WTC11 (cell line): ENCODE measurements around the gene CASKIN2. TPM values are rescaled to one million over a fixed set of nuclear protein-coding genes. Genes with fewer than 3 reads are reported as not detected.
A peak's percentile ranks its signal among the peaks of the same experiment; 100 is the strongest.

Source experiments
- ATAC-seq: fragments of 200-7000 bp; cut with Tn5 transposase; 2 replicates; pipeline ENCODE4 v1.10.0; 2021; ENCODE audit warnings: mild to moderate bottlenecking, moderate library complexity
- CTCF ChIA-PET: fragments of 300-600 bp; sonication (Branson Sonifier 250); formaldehyde crosslinking; loops from one replicate; lab custom pipeline; 2021; ENCODE audit warnings: antibody characterized with exemption; lab: Charles Lee
- POLR2A ChIA-PET: fragments of 350-600 bp; sonication (Branson Sonifier 250); formaldehyde crosslinking; loops from one replicate; lab custom pipeline; 2021; ENCODE audit warnings: antibody characterized with exemption; lab: Charles Lee
- DNase-seq: peaks from one replicate; pipeline ENCODE4 v3.0.0; 2021; ENCODE audit warnings: low spot score
- H3K27ac Mint-ChIP-seq: 2 replicates; pipeline ENCODE4 v1.8.0; 2021; ENCODE audit warnings: mixed read lengths
- H3K27me3 Mint-ChIP-seq: 2 replicates; pipeline ENCODE4 v1.8.0; 2021; ENCODE audit warnings: low read depth, mild to moderate bottlenecking, moderate library complexity, mixed read lengths
- H3K36me3 Mint-ChIP-seq: 2 replicates; pipeline ENCODE4 v1.8.0; 2021; ENCODE audit warnings: mixed read lengths
- H3K4me1 Mint-ChIP-seq: 2 replicates; pipeline ENCODE4 v1.8.0; 2022; ENCODE audit warnings: mixed read lengths
- H3K4me3 Mint-ChIP-seq: 2 replicates; pipeline ENCODE4 v1.8.0; 2021; ENCODE audit warnings: mild to moderate bottlenecking, moderate library complexity, mixed read lengths
- H3K9me3 Mint-ChIP-seq: 2 replicates; pipeline ENCODE4 v1.8.0; 2021; ENCODE audit warnings: mixed read lengths
- ATF3 ChIP-seq: sonication (generic); formaldehyde crosslinking; conservative IDR thresholded peaks from 2 replicates; pipeline ENCODE4 v1.8.1; 2022; ENCODE audit warnings: mild to moderate bottlenecking, missing genetic modification reagents
- ATF6 ChIP-seq: sonication (generic); formaldehyde crosslinking; IDR thresholded peaks from 2 replicates; pipeline ENCODE4 v1.8.1; 2023; ENCODE audit warnings: mild to moderate bottlenecking, missing genetic modification reagents
- CBFB ChIP-seq: sonication (generic); formaldehyde crosslinking; IDR thresholded peaks from 2 replicates; pipeline ENCODE4 v1.8.1; 2022; ENCODE audit warnings: mild to moderate bottlenecking, low read depth, missing genetic modification reagents
- E2F5 ChIP-seq: sonication (generic); formaldehyde crosslinking; IDR thresholded peaks from 2 replicates; pipeline ENCODE4 v1.8.1; 2022; ENCODE audit warnings: mild to moderate bottlenecking, moderate library complexity, missing genetic modification reagents
- ESRRA ChIP-seq: sonication (generic); formaldehyde crosslinking; IDR thresholded peaks from 2 replicates; pipeline ENCODE4 v1.8.1; 2022; ENCODE audit warnings: mild to moderate bottlenecking, missing genetic modification reagents, borderline replicate concordance
- ETV6 ChIP-seq: sonication (generic); formaldehyde crosslinking; IDR thresholded peaks from 2 replicates; pipeline ENCODE4 v1.8.1; 2022; ENCODE audit warnings: mild to moderate bottlenecking, missing genetic modification reagents
- HMGA2 ChIP-seq: fragments of 250-450 bp; sonication (Bioruptor Pico); IDR thresholded peaks from 2 replicates; pipeline ENCODE4 v1.4.0; 2021; ENCODE audit warnings: mild to moderate bottlenecking, moderate library complexity
- MYBL2 ChIP-seq: sonication (generic); formaldehyde crosslinking; IDR thresholded peaks from 2 replicates; pipeline ENCODE4 v1.8.1; 2023; ENCODE audit warnings: mild to moderate bottlenecking, moderate library complexity, missing genetic modification reagents
- NFATC4 ChIP-seq: fragments of 250-450 bp; sonication (Bioruptor Pico); IDR thresholded peaks from 2 replicates; pipeline ENCODE4 v1.9.0; 2021; ENCODE audit warnings: mild to moderate bottlenecking
- OVOL2 ChIP-seq: fragments of 250-450 bp; sonication (Bioruptor Pico); IDR thresholded peaks from 2 replicates; pipeline ENCODE4 v1.9.0; 2021; ENCODE audit warnings: mild to moderate bottlenecking, borderline replicate concordance
- PRRX2 ChIP-seq: fragments of 250-450 bp; sonication (Bioruptor Pico); IDR thresholded peaks from 2 replicates; pipeline ENCODE4 v1.8.0; 2021; ENCODE audit warnings: mild to moderate bottlenecking
- STAT6 ChIP-seq: sonication (generic); formaldehyde crosslinking; conservative IDR thresholded peaks from 2 replicates; pipeline ENCODE4 v1.8.1; 2023; ENCODE audit warnings: mild to moderate bottlenecking, low read depth, missing genetic modification reagents, moderate library complexity
- TEAD1 ChIP-seq: sonication (generic); formaldehyde crosslinking; IDR thresholded peaks from 2 replicates; pipeline ENCODE4 v1.8.0; 2022; ENCODE audit warnings: mild to moderate bottlenecking, missing genetic modification reagents
- ZBTB43 ChIP-seq: sonication (generic); formaldehyde crosslinking; IDR thresholded peaks from 2 replicates; pipeline ENCODE4 v1.8.1; 2023; ENCODE audit warnings: mild to moderate bottlenecking, missing genetic modification reagents
- ZMAT4 ChIP-seq: fragments of 250-450 bp; sonication (Bioruptor Pico); IDR thresholded peaks from 2 replicates; pipeline ENCODE4 v1.9.0; 2021; ENCODE audit warnings: mild to moderate bottlenecking
- ZNF121 ChIP-seq: sonication (generic); formaldehyde crosslinking; IDR thresholded peaks from 2 replicates; pipeline ENCODE4 v1.8.0; 2023; ENCODE audit warnings: missing genetic modification reagents
- ZNF219 ChIP-seq: sonication (generic); formaldehyde crosslinking; IDR thresholded peaks from 2 replicates; pipeline ENCODE4 v1.8.0; 2023; ENCODE audit warnings: missing genetic modification reagents, mild to moderate bottlenecking, borderline replicate concordance
- ZNF263 ChIP-seq: sonication (generic); formaldehyde crosslinking; IDR thresholded peaks from 2 replicates; pipeline ENCODE4 v1.8.1; 2022; ENCODE audit warnings: low read depth, mild to moderate bottlenecking, moderate library complexity, missing genetic modification reagents
- ZNF423 ChIP-seq: fragments of 250-450 bp; sonication (Bioruptor Pico); IDR thresholded peaks from 2 replicates; pipeline ENCODE4 v2.1.2; 2022; ENCODE audit warnings: mild to moderate bottlenecking, moderate library complexity
- ZNF532 ChIP-seq: fragments of 250-450 bp; sonication (Bioruptor Pico); IDR thresholded peaks from 2 replicates; pipeline ENCODE4 v1.9.0; 2021; ENCODE audit warnings: mild to moderate bottlenecking, borderline replicate concordance
- total RNA-seq: library from RNA; stranded (reverse); gene quantifications from 3 replicates; pipeline ENCODE4 v1.2.3, GENCODE V29; 2021

The CASKIN2 gene
- total RNA-seq, 1 experiment from 2014 or later: 31.9 TPM

- ChIA-PET CTCF (no interaction called here), POLR2A (no interaction called here)
- Mint-ChIP-seq H3K9me3 (no peaks in the 10 kb centered on the region), H3K4me3 (no peak overlapping the region), H3K27ac (no peak overlapping the region), H3K27me3 (no peaks in the 10 kb centered on the region), H3K36me3 (no peaks in the 10 kb centered on the region), H3K4me1 (peaks cover 41% of the 10 kb centered on the region)
- TF ChIP-seq PRRX2 (CRISPR knock-in tag) (no peak), ZNF423 (CRISPR knock-in tag) (no peak), ZMAT4 (CRISPR knock-in tag) (no peak), HMGA2 (no peak), NFATC4 (CRISPR knock-in tag) (no peak), TEAD1 (CRISPR knock-in tag) (no peak), E2F5 (CRISPR knock-in tag) (no peak), STAT6 (CRISPR knock-in tag) (no peak), ETV6 (CRISPR knock-in tag) (no peak), OVOL2 (CRISPR knock-in tag) (no peak), ATF6 (CRISPR knock-in tag) (no peak), ESRRA (no peak), ZNF263 (no peak), CBFB (CRISPR knock-in tag) (no peak), ZNF532 (CRISPR knock-in tag) (no peak)
- DNase-seq: no peak
- no peak for ATAC-seq
Measured at GRCh38 chr17:75547091-75547490, 31.8 kb upstream of the CASKIN2 start.

- Mint-ChIP-seq H3K27me3 (no peaks in the 10 kb centered on the region), H3K4me3 (no peak overlapping the region), H3K4me1 (peaks cover 44% of the 10 kb centered on the region), H3K9me3 (no peaks in the 10 kb centered on the region), H3K36me3 (no peaks in the 10 kb centered on the region), H3K27ac (peak overlapping the region; percentile 86; the same call in 1 of the 2 replicates)
- ATAC-seq (no peak), DNase-seq (no peak)
- CTCF ChIA-PET: no interaction called here
- no peak for TF ChIP-seq ZNF219 (CRISPR knock-in tag)
- no peak for TF ChIP-seq HMGA2
- no peak for TF ChIP-seq ZBTB43
- no peak for TF ChIP-seq ATF3 (CRISPR knock-in tag)
- no peak for TF ChIP-seq MYBL2 (CRISPR knock-in tag)
- TF ChIP-seq ZNF121: no peak
- POLR2A ChIA-PET: no interaction called here
Measured at GRCh38 chr17:75546181-75546580, 30.8 kb upstream of the CASKIN2 start.
